ENCODE measurements around the gene DNPH1. TPM values are rescaled to one million over a fixed set of nuclear protein-coding genes. Genes with fewer than 3 reads are reported as not detected.

Gene DNPH1
- total RNA-seq, 4 donors from 2014 or later, result 42.3 to 87.6 (median 69.2) TPM

DNA sequence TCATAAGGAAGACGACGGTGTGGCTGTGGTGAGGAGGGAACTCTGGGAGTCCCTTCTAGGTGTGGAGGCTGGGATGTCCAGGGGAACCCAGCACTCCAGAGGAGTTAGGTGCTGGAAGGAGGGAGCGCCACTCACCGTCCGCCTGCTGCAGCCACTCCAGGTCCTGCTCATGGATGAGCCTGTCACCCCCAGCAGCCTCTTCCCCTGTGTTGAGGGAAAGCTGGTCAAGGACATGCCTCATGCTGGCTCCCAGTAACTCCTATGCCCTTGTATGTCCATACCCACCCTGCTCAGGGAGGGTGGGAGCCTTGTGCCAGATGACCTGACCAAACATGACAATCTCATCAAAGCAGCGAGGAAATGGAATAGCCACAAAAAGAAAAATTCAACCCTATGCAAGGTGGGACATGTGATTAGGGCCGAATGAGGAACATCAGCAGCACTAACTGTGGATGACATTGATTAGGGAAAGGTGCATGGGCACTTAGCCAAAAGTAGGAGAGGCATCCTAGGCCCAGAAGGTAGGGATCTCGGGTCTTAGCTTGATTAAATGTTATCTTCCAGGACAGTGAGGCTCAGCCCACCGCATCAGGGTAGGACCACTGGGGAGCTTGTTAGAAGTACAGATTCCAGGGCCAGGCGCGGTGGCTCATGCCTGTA, 3.0 kb downstream of the DNPH1 start:
- ATAC-seq (no peak), DNase-seq (no peak)
- Histone ChIP-seq H3K4me3 (no peak overlapping the region), H3K4me1 (peaks cover 4 to 6% of the 10 kb centered on the region in 2 donors), H3K27ac (no peak overlapping the region), H3K27me3 (no peaks in the 10 kb centered on the region), H3K36me3 (peaks cover 0 to 20% of the 10 kb centered on the region in 2 donors), H3K9me3 (no peaks in the 10 kb centered on the region)
- no peak for TF ChIP-seq POLR2A (IDR thresholded peaks at IDR 0.05)
- TF ChIP-seq, protein P1, sequence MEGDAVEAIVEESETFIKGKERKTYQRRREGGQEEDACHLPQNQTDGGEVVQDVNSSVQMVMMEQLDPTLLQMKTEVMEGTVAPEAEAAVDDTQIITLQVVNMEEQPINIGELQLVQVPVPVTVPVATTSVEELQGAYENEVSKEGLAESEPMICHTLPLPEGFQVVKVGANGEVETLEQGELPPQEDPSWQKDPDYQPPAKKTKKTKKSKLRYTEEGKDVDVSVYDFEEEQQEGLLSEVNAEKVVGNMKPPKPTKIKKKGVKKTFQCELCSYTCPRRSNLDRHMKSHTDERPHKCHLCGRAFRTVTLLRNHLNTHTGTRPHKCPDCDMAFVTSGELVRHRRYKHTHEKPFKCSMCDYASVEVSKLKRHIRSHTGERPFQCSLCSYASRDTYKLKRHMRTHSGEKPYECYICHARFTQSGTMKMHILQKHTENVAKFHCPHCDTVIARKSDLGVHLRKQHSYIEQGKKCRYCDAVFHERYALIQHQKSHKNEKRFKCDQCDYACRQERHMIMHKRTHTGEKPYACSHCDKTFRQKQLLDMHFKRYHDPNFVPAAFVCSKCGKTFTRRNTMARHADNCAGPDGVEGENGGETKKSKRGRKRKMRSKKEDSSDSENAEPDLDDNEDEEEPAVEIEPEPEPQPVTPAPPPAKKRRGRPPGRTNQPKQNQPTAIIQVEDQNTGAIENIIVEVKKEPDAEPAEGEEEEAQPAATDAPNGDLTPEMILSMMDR (IDR thresholded peaks at IDR 0.05 in 4 of 5, conservative IDR thresholded peaks at IDR 0.05 in 1 of 5), result no peak
- intact Hi-C loops (cut with DNase I; ENCODE audit: low total_unique reads), result no loop called here
- in situ Hi-C loops (cut with MboI; ENCODE audit: low sequenced_read_pairs in 4 of 4), result loop anchor here in 1 of 4 donors (25.0 kb wide), 1 partner anchor 286 kb away; the partner anchor contains the start of genes LRRC73, POLR1C and YIPF3

DNA sequence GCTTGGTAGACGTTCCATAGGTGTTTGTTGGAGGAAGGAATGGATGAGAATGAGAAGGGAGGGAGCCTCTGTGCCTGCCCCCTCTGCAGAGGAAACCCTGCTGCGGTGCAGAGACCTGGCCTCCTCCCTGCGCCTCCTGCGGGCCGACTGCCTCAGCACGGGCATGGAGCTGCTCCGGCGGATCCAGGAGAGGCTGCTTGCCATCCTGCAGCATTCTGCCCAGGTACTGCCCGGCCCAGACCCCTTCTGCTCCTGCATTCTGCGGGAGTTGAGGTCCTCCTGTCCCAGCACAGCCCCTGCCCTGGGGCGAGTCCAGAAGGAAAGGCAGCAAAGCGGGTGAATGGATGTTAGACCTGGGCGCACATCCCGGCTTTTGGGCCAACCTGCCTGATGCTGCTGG, 6.1 kb downstream of the DNPH1 start:
- Histone ChIP-seq H3K4me3 (no peak overlapping the region), H3K27me3 (no peaks in the 10 kb centered on the region), H3K9me3 (no peaks in the 10 kb centered on the region), H3K4me1 (no peaks in the 10 kb centered on the region), H3K27ac (no peak overlapping the region), H3K36me3 (peaks cover 0 to 35% of the 10 kb centered on the region in 2 donors)
- in situ Hi-C loops (cut with MboI; ENCODE audit: low sequenced_read_pairs in 4 of 4) (no loop called here), intact Hi-C loops (cut with DNase I; ENCODE audit: low total_unique reads) (no loop called here)
- TF ChIP-seq POLR2A (IDR thresholded peaks at IDR 0.05), result no peak
- TF ChIP-seq, protein P1 (IDR thresholded peaks at IDR 0.05 in 4 of 5, conservative IDR thresholded peaks at IDR 0.05 in 1 of 5), result no peak
- DNase-seq (no peak), ATAC-seq (no peak)

DNA sequence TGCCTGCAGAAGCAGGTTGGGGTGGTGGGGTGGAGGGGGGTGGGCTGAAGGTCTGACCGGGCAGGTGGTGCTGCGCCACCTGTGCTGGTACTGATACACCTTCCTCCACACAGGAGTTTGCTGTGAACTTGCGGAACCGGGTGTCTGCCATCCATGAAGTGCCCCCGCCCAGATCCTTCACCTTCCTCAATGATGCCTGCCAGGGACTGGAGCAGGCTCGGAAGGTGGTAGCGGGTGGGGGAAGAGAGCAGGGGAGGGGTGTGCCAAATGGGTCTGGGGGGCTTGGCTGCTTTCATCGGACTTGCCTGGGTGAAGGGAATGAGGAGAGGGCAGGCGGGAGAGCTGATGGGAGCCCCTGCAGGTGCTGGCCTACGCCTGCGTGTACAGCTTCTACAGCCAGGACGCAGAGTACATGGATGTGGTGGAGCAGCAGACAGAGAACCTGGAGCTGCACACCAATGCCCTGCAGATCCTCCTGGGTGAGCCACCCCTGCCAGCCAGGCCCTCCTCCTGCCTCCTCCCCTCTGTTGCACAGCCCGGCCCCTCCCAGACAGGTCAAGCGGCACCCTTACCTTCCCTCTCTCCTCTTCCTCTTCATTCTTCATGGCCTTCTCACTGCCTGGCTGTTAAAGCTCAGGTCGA, 6.7 kb downstream of the DNPH1 start:
- TF ChIP-seq, protein P1 (IDR thresholded peaks at IDR 0.05 in 4 of 5, conservative IDR thresholded peaks at IDR 0.05 in 1 of 5), result no peak
- no peak for TF ChIP-seq POLR2A (IDR thresholded peaks at IDR 0.05)
- intact Hi-C loops (cut with DNase I; ENCODE audit: low total_unique reads) (no loop called here), in situ Hi-C loops (cut with MboI; ENCODE audit: low sequenced_read_pairs in 4 of 4) (no loop called here)
- H3K4me1 ChIP-seq, result no peaks in the 10 kb centered on the region
- no peak for DNase-seq
- no peak for ATAC-seq
- H3K4me3 ChIP-seq, result no peak overlapping the region
- no peaks in the 10 kb centered on the region for H3K27me3 ChIP-seq
- no peaks in the 10 kb centered on the region for H3K9me3 ChIP-seq
- no peak overlapping the region for H3K27ac ChIP-seq
- H3K36me3 ChIP-seq, result peaks cover 0 to 41% of the 10 kb centered on the region in 2 donors

DNA sequence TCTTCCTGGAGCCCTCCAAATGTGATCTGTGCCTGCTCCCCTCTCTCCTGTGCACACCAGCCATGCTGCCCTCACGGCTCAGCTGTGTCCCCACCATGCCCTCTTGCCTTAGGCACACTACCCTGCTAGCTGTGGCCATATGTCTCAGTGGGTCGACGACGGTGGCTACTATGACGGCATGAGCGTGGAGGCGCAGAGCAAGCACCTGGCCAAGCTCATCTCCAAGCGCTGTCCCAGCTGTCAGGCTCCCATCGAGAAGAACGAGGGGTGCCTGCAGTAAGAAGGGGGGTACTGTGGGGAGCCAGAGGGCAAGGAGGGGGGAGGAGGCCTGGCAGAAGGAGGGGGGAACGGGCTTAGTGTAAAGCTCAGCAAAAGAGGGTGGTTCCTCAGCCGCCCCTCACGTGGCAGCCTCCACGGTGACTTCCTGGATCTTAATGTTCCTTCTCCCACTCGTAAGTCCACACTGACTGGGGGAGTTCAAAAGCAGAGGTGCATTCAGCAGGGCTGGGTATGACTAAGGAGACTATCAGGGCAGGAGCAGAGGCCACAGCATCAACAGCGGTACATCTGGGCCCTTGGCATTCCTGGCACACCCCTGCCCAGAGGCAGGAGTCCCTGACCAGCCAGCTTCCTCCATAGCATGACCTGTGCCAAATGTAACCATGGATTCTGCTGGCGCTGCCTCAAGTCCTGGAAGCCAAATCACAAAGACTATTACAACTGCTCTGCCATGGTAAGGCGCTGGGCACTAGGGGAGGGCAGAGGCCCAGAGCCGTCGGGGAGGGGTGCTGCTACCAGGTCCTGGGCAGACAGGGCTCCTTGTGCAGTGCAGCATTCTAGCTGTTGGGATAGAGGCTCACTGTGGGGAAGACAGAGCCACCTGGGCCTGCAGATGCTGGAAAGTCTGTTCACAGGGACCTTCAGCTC, 8.0 kb downstream of the DNPH1 start:
- no peak for TF ChIP-seq POLR2A (IDR thresholded peaks at IDR 0.05)
- TF ChIP-seq, protein P1 (IDR thresholded peaks at IDR 0.05 in 4 of 5, conservative IDR thresholded peaks at IDR 0.05 in 1 of 5), result no peak
- no peaks in the 10 kb centered on the region for H3K4me1 ChIP-seq
- intact Hi-C loops (cut with DNase I; ENCODE audit: low total_unique reads), result no loop called here
- H3K4me3 ChIP-seq, result no peak overlapping the region
- in situ Hi-C loops (cut with MboI; ENCODE audit: low sequenced_read_pairs in 4 of 4), result no loop called here
- ATAC-seq (no peak), DNase-seq (no peak)
- no peaks in the 10 kb centered on the region for H3K9me3 ChIP-seq
- H3K27me3 ChIP-seq, result no peaks in the 10 kb centered on the region
- H3K27ac ChIP-seq, result no peak overlapping the region
- H3K36me3 ChIP-seq, result peaks cover 0 to 53% of the 10 kb centered on the region in 2 donors
